ENCODE results near the gene PLTP. TPM values are rescaled to one million over a fixed set of nuclear protein-coding genes. Genes with fewer than 3 reads are reported as not detected.

The PLTP gene
- total and polyA plus RNA-seq, 2 donors (not counting 3 experiments of a cell fraction or from before 2014, with no cell fraction given): 62.1 to 118 TPM

DNA sequence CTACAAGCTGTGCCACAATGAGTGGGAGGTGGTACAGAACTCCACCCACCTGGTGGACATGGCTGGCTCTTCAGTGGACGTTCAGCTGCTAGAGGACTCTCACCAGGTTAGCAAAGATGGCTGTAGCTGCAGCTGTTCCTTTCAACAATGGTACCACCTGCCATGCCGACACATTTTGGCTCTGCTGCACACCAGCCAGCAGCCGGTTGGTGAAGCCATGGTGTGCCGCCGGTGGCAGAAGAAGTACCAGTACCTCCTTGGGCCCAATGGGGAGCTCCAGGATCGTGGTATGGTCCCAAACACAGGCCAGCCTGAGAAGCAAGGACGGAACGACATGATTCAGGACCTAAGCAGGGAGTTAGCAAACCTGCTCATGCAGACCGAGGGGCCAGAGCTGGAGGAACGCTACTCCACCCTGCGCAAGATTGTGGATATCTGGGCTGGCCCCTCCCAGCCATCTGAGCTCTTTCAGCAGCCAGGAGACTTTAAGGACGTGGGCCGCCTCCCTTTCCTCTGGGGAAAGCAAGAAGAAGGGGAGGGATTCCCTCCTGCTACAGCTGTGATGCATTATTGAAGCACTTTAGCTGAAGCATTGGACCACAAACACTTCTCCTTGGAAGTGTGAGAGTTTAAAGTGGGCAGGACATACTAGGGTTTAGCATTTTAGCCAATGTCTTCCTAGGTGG lies 33.7 kb downstream of the PLTP start:
- Histone ChIP-seq H3K27ac (ENCODE audit: insufficient read depth, low read depth, low read length) (no peak overlapping the region), H3K79me2 (ENCODE audit: control insufficient read depth, insufficient read depth, low read length) (peaks cover 15% of the 10 kb centered on the region), H4K20me1 (replicated peaks; ENCODE audit: control insufficient read depth, extremely low read depth, insufficient read depth, low read length) (no peaks in the 10 kb centered on the region), H3K9me1 (replicated peaks; ENCODE audit: control insufficient read depth, extremely low read depth, insufficient read depth, low read length) (no peaks in the 10 kb centered on the region), H3K4me2 (ENCODE audit: insufficient read depth, low read length) (no peak overlapping the region), H2AFZ (ENCODE audit: low read depth, low read length) (no peak overlapping the region), H3K9ac (replicated peaks; ENCODE audit: extremely low read depth, insufficient read depth, low read length) (no peak overlapping the region), H3K27me3 (ENCODE audit: control insufficient read depth in 2 of 2, insufficient read depth in 2 of 2, low read length in 2 of 2) (no peaks in the 10 kb centered on the region), H3K4me3 (replicated peaks in 1 of 3; ENCODE audit: insufficient read depth in 1 of 3, low read depth in 1 of 3, low read length in 3 of 3) (no peak overlapping the region), H3K9me3 (replicated peaks; ENCODE audit: control insufficient read depth, insufficient read depth, low read length) (no peaks in the 10 kb centered on the region), H3K4me1 (ENCODE audit: control insufficient read depth, extremely low read depth, insufficient read depth, low read length) (peaks cover 2% of the 10 kb centered on the region), H3K36me3 (ENCODE audit: control insufficient read depth in 2 of 2, extremely low read depth in 1 of 2, insufficient read depth in 2 of 2, low read length in 2 of 2) (peaks cover 0 to 18% of the 10 kb centered on the region in 2 experiments)
- DNase-seq (ENCODE audit: low read depth, low spot score) (no peak), FAIRE-seq (no peak)
- ChIA-PET CTCF (interaction anchor here (0.7 kb wide), 2 partner anchors 21 to 34 kb away, joined by 3 read pairs; partner anchors contain the start of genes ACOT8, PLTP and ZSWIM3), POLR2A (no interaction called here)
- intact Hi-C loops (cut with micrococcal nuclease) (no loop called here), dilution Hi-C loops (cut with MboI; ENCODE audit: extremely low pct_ligation_motif_present, low sequenced_read_pairs) (no loop called here)
- no peak for TF ChIP-seq JUN (IDR thresholded peaks at IDR 0.05; ENCODE audit: borderline replicate concordance, insufficient read depth, insufficient read length, low read depth)
- no peak for TF ChIP-seq POLR2A (IDR thresholded peaks at IDR 0.05; ENCODE audit: low read depth, low read length)
- TF ChIP-seq, protein P1, sequence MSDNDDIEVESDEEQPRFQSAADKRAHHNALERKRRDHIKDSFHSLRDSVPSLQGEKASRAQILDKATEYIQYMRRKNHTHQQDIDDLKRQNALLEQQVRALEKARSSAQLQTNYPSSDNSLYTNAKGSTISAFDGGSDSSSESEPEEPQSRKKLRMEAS (IDR thresholded peaks at IDR 0.05; ENCODE audit: insufficient read depth, insufficient read length): no peak
- TF ChIP-seq EZH2 (IDR thresholded peaks at IDR 0.05; ENCODE audit: borderline replicate concordance, low read depth, low read length, severe bottlenecking): no peak
- no peak for TF ChIP-seq GATA2 (IDR thresholded peaks at IDR 0.05; ENCODE audit: insufficient read depth, insufficient read length, low read depth, low read length)
- TF ChIP-seq FOS (IDR thresholded peaks at IDR 0.05; ENCODE audit: borderline replicate concordance, insufficient read depth, low read length): no peak
- no peak for TF ChIP-seq POLR2AphosphoS5 (IDR thresholded peaks at IDR 0.05; ENCODE audit: insufficient read depth, low read depth, low read length)
- TF ChIP-seq, protein P2, sequence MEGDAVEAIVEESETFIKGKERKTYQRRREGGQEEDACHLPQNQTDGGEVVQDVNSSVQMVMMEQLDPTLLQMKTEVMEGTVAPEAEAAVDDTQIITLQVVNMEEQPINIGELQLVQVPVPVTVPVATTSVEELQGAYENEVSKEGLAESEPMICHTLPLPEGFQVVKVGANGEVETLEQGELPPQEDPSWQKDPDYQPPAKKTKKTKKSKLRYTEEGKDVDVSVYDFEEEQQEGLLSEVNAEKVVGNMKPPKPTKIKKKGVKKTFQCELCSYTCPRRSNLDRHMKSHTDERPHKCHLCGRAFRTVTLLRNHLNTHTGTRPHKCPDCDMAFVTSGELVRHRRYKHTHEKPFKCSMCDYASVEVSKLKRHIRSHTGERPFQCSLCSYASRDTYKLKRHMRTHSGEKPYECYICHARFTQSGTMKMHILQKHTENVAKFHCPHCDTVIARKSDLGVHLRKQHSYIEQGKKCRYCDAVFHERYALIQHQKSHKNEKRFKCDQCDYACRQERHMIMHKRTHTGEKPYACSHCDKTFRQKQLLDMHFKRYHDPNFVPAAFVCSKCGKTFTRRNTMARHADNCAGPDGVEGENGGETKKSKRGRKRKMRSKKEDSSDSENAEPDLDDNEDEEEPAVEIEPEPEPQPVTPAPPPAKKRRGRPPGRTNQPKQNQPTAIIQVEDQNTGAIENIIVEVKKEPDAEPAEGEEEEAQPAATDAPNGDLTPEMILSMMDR (IDR thresholded peaks at IDR 0.05; ENCODE audit: extremely low read depth in 1 of 2, insufficient read depth in 1 of 2, low read depth in 1 of 2, low read length in 2 of 2): no peak
- no peak for TF ChIP-seq MYC (IDR thresholded peaks at IDR 0.05; ENCODE audit: low read depth, low read length)
- BruUV-seq (replicated peaks): no TSS peak
